A549 (cell line): ENCODE measurements around the gene ADARB2.

Experiments
- CBX2 ChIP-seq: fragments of 200-600 bp; sonication (generic); IDR thresholded peaks from 2 replicates; pipeline ENCODE4 v1.6.1; 2016; ENCODE audit warnings: low read depth, mild to moderate bottlenecking, borderline replicate concordance
- CHD4 ChIP-seq: fragments of 200-600 bp; sonication (generic); IDR thresholded peaks from 2 replicates; pipeline ENCODE4 v1.6.1; 2016; ENCODE audit warnings: antibody characterized with exemption, mild to moderate bottlenecking, borderline replicate concordance
- CTCF ChIP-seq: fragments of >200 bp; sonication (Bioruptor Twin); formaldehyde crosslinking; IDR thresholded peaks from 3 replicates; pipeline ENCODE4 v1.5.1; 2016
- HDAC2 ChIP-seq: fragments of 200-600 bp; sonication (generic); IDR thresholded peaks from 2 replicates; pipeline ENCODE4 v1.6.1; 2016
- HMGXB4 ChIP-seq: fragments of 250-450 bp; sonication (Bioruptor Pico); IDR thresholded peaks from 2 replicates; pipeline ENCODE4 v1.5.0; 2021; ENCODE audit warnings: mild to moderate bottlenecking, moderate library complexity, borderline replicate concordance
- MAX ChIP-seq: IDR thresholded peaks from 2 replicates; pipeline ENCODE4 v1.6.1; 2012
- MYC ChIP-seq: IDR thresholded peaks from 2 replicates; pipeline ENCODE4 v1.6.1; 2012; ENCODE audit warnings: mild to moderate bottlenecking, inconsistent platforms, low read length, improper control_type of control experiment, borderline replicate concordance
- PHF8 ChIP-seq: fragments of 200-600 bp; sonication (generic); IDR thresholded peaks from 2 replicates; pipeline ENCODE4 v1.6.1; 2016; ENCODE audit warnings: low read depth, mild to moderate bottlenecking, antibody characterized with exemption, moderate library complexity, borderline replicate concordance
- POLR2A ChIP-seq: IDR thresholded peaks from 2 replicates; pipeline ENCODE4 v1.6.1; 2012; ENCODE audit warnings: mild to moderate bottlenecking, low read length
- RAD21 ChIP-seq, 2 experiments: fragments of >200 bp in 1 of 2; sonication (Bioruptor Twin) in 1 of 2; formaldehyde crosslinking in 1 of 2; IDR thresholded peaks in 1 of 2; conservative IDR thresholded peaks in 1 of 2; 2 replicates in 1 of 2; 3 replicates in 1 of 2; pipeline ENCODE4 v1.6.1; 2012 to 2018; ENCODE audit warnings: inconsistent platforms in 1 of 2
- REST ChIP-seq: fragments of 200-600 bp; sonication (generic); IDR thresholded peaks from 2 replicates; pipeline ENCODE4 v1.6.1; 2016; ENCODE audit warnings: antibody characterized with exemption, mild to moderate bottlenecking, moderate library complexity
- RFX5 ChIP-seq: fragments of 450-650 bp; IDR thresholded peaks from 2 replicates; pipeline ENCODE4 v1.7.1; 2014; ENCODE audit warnings: antibody characterized with exemption, mild to moderate bottlenecking, moderate library complexity
- SMC3 ChIP-seq: fragments of >200 bp; sonication (Bioruptor Twin); formaldehyde crosslinking; IDR thresholded peaks from 3 replicates; pipeline ENCODE4 v1.6.1; 2018; ENCODE audit warnings: inconsistent platforms
- USF2 ChIP-seq: fragments of 450-650 bp; IDR thresholded peaks from 2 replicates; pipeline ENCODE4 v1.6.1; 2014; ENCODE audit warnings: antibody characterized with exemption

GRCh38 chr10:1399431-1400100 lies 337.8 kb downstream of the ADARB2 start:
- no peak for TF ChIP-seq REST
- no peak for TF ChIP-seq CTCF
- TF ChIP-seq SMC3: no peak
- no peak for TF ChIP-seq RFX5
- no peak for TF ChIP-seq MYC
- TF ChIP-seq HDAC2: no peak
- no peak for TF ChIP-seq PHF8
- no peak for TF ChIP-seq RAD21 (conservative IDR thresholded peaks at IDR 0.05 in 1 of 2, IDR thresholded peaks at IDR 0.05 in 1 of 2)
- TF ChIP-seq USF2: no peak
- no peak for TF ChIP-seq POLR2A
- TF ChIP-seq CHD4: no peak
- no peak for TF ChIP-seq CBX2
- TF ChIP-seq HMGXB4 (CRISPR knock-in tag): no peak
- no peak for TF ChIP-seq MAX
